K562 (cell line): ENCODE measurements around the gene CNOT6. TPM values are rescaled to one million over a fixed set of nuclear protein-coding genes. Genes with fewer than 3 reads are reported as not detected.

ENCODE experiments used
- ATF1 ChIP-seq, 2 experiments: fragments of 450-650 bp in 1 of 2; IDR thresholded peaks; 2 replicates each; pipeline ENCODE4 v1.6.1; 2016; ENCODE audit warnings: missing compliant biosample characterization in 1 of 2, missing genetic modification characterization in 1 of 2
- BHLHE40 ChIP-seq: IDR thresholded peaks from 2 replicates; pipeline ENCODE4 v1.6.1; 2011; ENCODE audit warnings: low read length, improper control_type of control experiment
- CC2D1A ChIP-seq: fragments of 450-650 bp; IDR thresholded peaks from 2 replicates; pipeline ENCODE4 v1.6.1; 2017; ENCODE audit warnings: mild to moderate bottlenecking
- EWSR1 ChIP-seq: fragments of 450-650 bp; IDR thresholded peaks from 2 replicates; pipeline ENCODE4 v1.6.1; 2018; ENCODE audit warnings: borderline replicate concordance, mild to moderate bottlenecking, low read depth, moderate library complexity; ENCODE audit not compliant: partially characterized antibody
- HMG20B ChIP-seq: fragments of 250-450 bp; sonication (Bioruptor Pico); IDR thresholded peaks from 2 replicates; pipeline ENCODE4 v1.5.0; 2021; ENCODE audit warnings: mild to moderate bottlenecking
- HNRNPK ChIP-seq: fragments of 200-400 bp; formaldehyde crosslinking; IDR thresholded peaks from one replicate; pipeline ENCODE4 v1.6.1; 2018; ENCODE audit warnings: mild to moderate bottlenecking, low read depth, low read length; ENCODE audit not compliant: poor library complexity, severe bottlenecking
- KAT7 ChIP-seq: sonication (generic); formaldehyde crosslinking; IDR thresholded peaks from 2 replicates; pipeline ENCODE4 v1.8.0; 2022; ENCODE audit warnings: missing genetic modification reagents, mild to moderate bottlenecking, borderline replicate concordance
- L3MBTL2 ChIP-seq: fragments of 450-650 bp; IDR thresholded peaks from 2 replicates; pipeline ENCODE4 v1.6.1; 2016; ENCODE audit warnings: mild to moderate bottlenecking, moderate library complexity
- MIER1 ChIP-seq: fragments of 450-650 bp; IDR thresholded peaks from 2 replicates; pipeline ENCODE4 v1.6.1; 2016; ENCODE audit warnings: antibody characterized with exemption, mild to moderate bottlenecking, low read depth
- PHF21A ChIP-seq: fragments of 450-650 bp; IDR thresholded peaks from 2 replicates; pipeline ENCODE4 v1.6.1; 2017; ENCODE audit warnings: low read depth, borderline replicate concordance
- RNF2 ChIP-seq: sonication (generic); IDR thresholded peaks from 2 replicates; pipeline ENCODE4 v1.6.1; 2016
- SREBF1 ChIP-seq: fragments of 150-350 bp; IDR thresholded peaks from 2 replicates; pipeline ENCODE4 v1.6.1; 2014; ENCODE audit warnings: antibody characterized with exemption, low read depth, low read length, borderline replicate concordance
- TEAD4 ChIP-seq, 2 experiments: sonication (generic) in 1 of 2; formaldehyde crosslinking in 1 of 2; IDR thresholded peaks; 2 replicates each; pipeline versions ENCODE4 v1.6.1 to v1.8.0; 2012 to 2022; ENCODE audit warnings: borderline replicate concordance in 1 of 2, inconsistent platforms in 1 of 2, low read length in 1 of 2, mild to moderate bottlenecking in 1 of 2, missing genetic modification reagents in 1 of 2
- WHSC1 ChIP-seq: IDR thresholded peaks from one replicate; pipeline ENCODE4 v1.6.1; 2012; ENCODE audit warnings: low read length, control low read depth, inconsistent platforms
- ZNF41 ChIP-seq: fragments of 250-450 bp; sonication (Bioruptor Pico); conservative IDR thresholded peaks from 2 replicates; pipeline ENCODE4 v1.4.0; 2020; ENCODE audit warnings: mild to moderate bottlenecking
- ZNF444 ChIP-seq: fragments of 250-450 bp; sonication (Bioruptor Pico); IDR thresholded peaks from 2 replicates; pipeline ENCODE4 v1.4.0; 2020; ENCODE audit warnings: mild to moderate bottlenecking, moderate library complexity
- ZNF584 ChIP-seq: fragments of 200-800 bp; sonication (Bioruptor generic); IDR thresholded peaks from 2 replicates; pipeline ENCODE4 v1.6.1; 2016; ENCODE audit warnings: low read depth, mild to moderate bottlenecking, missing genetic modification characterization, missing compliant biosample characterization
- ZNF668 ChIP-seq: fragments of 250-450 bp; sonication (Bioruptor Pico); IDR thresholded peaks from 2 replicates; pipeline ENCODE4 v1.8.0; 2022; ENCODE audit warnings: mild to moderate bottlenecking, inconsistent platforms
- ZNF766 ChIP-seq: fragments of 200-800 bp; sonication (Bioruptor generic); conservative IDR thresholded peaks from 2 replicates; pipeline ENCODE4 v1.6.1; 2016; ENCODE audit warnings: missing genetic modification characterization, missing compliant biosample characterization
- polyA plus RNA-seq, 8 experiments: library from polyadenylated mRNA; depleted of rRNA in 4 of 8; stranded (reverse) in 5 of 8; unstranded in 3 of 8; fragments of >200 nt; fragmentation: Nextera tagmentation in 2 of 8; fragmentation: Illumina TruSeq in 1 of 8; extraction: Ambion mirVana in 2 of 8; extraction: Trizol in 1 of 8; gene quantifications; 2 replicates each; pipeline versions ENCODE4 v1.2.1 to v1.2.3, GENCODE V29; 2011 to 2014; ENCODE audit warnings: inconsistent platforms in 1 of 8, missing spikeins in 1 of 8
- total RNA-seq, 7 experiments: library from RNA; depleted of rRNA in 6 of 7; stranded (reverse); fragments of >200 nt in 6 of 7; fragmentation: Illumina TruSeq in 2 of 7; extraction: Trizol in 2 of 7; gene quantifications; 2 replicates each; pipeline versions ENCODE4 v1.2.1 to v1.2.3, GENCODE V29; 2011 to 2021; ENCODE audit warnings: low replicate concordance in 1 of 7
- TF ChIP-seq, protein P1 (sequence below): sonication (generic); formaldehyde crosslinking; IDR thresholded peaks from 2 replicates; pipeline ENCODE4 v1.8.1; 2023; ENCODE audit warnings: mild to moderate bottlenecking, missing genetic modification reagents, moderate library complexity
- TF ChIP-seq, protein P2 (sequence below): sonication (generic); formaldehyde crosslinking; IDR thresholded peaks from 2 replicates; pipeline ENCODE4 v1.9.0; 2022; ENCODE audit warnings: mild to moderate bottlenecking, missing genetic modification reagents
- TF ChIP-seq, protein P3 (sequence below), 2 experiments: fragments of 450-650 bp in 1 of 2; sonication (generic) in 1 of 2; formaldehyde crosslinking in 1 of 2; IDR thresholded peaks in 1 of 2; conservative IDR thresholded peaks in 1 of 2; 2 replicates each; pipeline versions ENCODE4 v1.6.1 to v1.8.1; 2016 to 2023; ENCODE audit warnings: mild to moderate bottlenecking in 2 of 2, moderate library complexity in 2 of 2, inconsistent platforms in 1 of 2, missing genetic modification reagents in 1 of 2
- TF ChIP-seq, protein P4 (sequence below), 2 experiments: fragments of 200-800 bp in 1 of 2; sonication (Bioruptor generic) in 1 of 2; sonication (generic) in 1 of 2; formaldehyde crosslinking in 1 of 2; IDR thresholded peaks in 1 of 2; conservative IDR thresholded peaks in 1 of 2; 2 replicates each; pipeline versions ENCODE4 v1.5.0 to v1.6.1; 2016 to 2020; ENCODE audit warnings: missing compliant biosample characterization in 1 of 2, missing genetic modification characterization in 1 of 2, missing genetic modification reagents in 1 of 2
- TF ChIP-seq, protein P5 (sequence below): sonication (generic); formaldehyde crosslinking; IDR thresholded peaks from 2 replicates; pipeline ENCODE4 v1.8.0; 2023; ENCODE audit warnings: mild to moderate bottlenecking, missing genetic modification reagents

Gene CNOT6
- total and polyA plus RNA-seq, 9 of the 15 experiments (the other 6 are each of a cell fraction or from before 2014, with no cell fraction given): 4.9 to 32.4 (median 14.0) TPM

DNA sequence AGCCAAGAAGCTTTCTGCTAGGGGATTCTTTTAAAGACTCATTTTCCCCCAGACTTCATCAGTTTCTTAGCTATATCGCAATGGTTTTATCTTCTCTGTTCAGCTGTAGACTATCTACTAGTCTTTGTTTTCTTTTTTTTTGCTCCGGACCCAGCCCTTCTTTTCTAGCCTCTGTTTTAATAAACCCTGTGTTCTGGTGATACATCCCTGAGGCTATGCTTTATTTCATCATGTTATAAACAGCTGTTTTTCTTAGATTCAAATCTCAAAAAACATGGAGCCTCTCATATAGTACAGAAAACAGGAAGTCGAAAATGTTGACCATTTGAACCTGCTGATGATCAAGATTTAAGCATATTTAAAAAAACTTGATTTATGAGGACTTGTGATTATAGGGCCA, 59.4 kb downstream of the CNOT6 start (continued):
- TF ChIP-seq BHLHE40 (no peak), HNRNPK (no peak), EWSR1 (no peak), ZNF444 (CRISPR knock-in tag) (no peak), SREBF1 (no peak), WHSC1 (no peak), KAT7 (CRISPR knock-in tag) (no peak), TEAD4 (IDR thresholded peaks at IDR 0.05; ENCODE audit: low read length) (peak; percentile 84), TEAD4 (CRISPR knock-in tag; IDR thresholded peaks at IDR 0.05; ENCODE audit: borderline replicate concordance) (no peak), MIER1 (no peak), ZNF41 (CRISPR knock-in tag) (no peak), ZNF584 (no peak), ZNF668 (CRISPR knock-in tag) (no peak), ZNF766 (CRISPR knock-in tag) (peak; percentile 75), RNF2 (no peak), CC2D1A (no peak; the same call in 1 of the 2 replicates), HMG20B (CRISPR knock-in tag) (no peak), L3MBTL2 (no peak; the same call in 1 of the 2 replicates), ATF1 (CRISPR knock-in tag; IDR thresholded peaks at IDR 0.05) (no peak), ATF1 (tag; IDR thresholded peaks at IDR 0.05) (no peak), PHF21A (no peak)
- TF ChIP-seq, protein P1, sequence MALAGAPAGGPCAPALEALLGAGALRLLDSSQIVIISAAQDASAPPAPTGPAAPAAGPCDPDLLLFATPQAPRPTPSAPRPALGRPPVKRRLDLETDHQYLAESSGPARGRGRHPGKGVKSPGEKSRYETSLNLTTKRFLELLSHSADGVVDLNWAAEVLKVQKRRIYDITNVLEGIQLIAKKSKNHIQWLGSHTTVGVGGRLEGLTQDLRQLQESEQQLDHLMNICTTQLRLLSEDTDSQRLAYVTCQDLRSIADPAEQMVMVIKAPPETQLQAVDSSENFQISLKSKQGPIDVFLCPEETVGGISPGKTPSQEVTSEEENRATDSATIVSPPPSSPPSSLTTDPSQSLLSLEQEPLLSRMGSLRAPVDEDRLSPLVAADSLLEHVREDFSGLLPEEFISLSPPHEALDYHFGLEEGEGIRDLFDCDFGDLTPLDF (CRISPR knock-in tag): no peak
- TF ChIP-seq, protein P2, sequence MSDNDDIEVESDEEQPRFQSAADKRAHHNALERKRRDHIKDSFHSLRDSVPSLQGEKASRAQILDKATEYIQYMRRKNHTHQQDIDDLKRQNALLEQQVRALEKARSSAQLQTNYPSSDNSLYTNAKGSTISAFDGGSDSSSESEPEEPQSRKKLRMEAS (CRISPR knock-in tag): no peak
- TF ChIP-seq, protein P3, sequence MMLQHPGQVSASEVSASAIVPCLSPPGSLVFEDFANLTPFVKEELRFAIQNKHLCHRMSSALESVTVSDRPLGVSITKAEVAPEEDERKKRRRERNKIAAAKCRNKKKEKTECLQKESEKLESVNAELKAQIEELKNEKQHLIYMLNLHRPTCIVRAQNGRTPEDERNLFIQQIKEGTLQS (IDR thresholded peaks at IDR 0.05): peak; percentile 86
- TF ChIP-seq, protein P3 (CRISPR knock-in tag; conservative IDR thresholded peaks at IDR 0.05): no peak
- TF ChIP-seq, protein P4, sequence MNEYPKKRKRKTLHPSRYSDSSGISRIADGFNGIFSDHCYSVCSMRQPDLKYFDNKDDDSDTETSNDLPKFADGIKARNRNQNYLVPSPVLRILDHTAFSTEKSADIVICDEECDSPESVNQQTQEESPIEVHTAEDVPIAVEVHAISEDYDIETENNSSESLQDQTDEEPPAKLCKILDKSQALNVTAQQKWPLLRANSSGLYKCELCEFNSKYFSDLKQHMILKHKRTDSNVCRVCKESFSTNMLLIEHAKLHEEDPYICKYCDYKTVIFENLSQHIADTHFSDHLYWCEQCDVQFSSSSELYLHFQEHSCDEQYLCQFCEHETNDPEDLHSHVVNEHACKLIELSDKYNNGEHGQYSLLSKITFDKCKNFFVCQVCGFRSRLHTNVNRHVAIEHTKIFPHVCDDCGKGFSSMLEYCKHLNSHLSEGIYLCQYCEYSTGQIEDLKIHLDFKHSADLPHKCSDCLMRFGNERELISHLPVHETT (CRISPR knock-in tag; conservative IDR thresholded peaks at IDR 0.05 in 1 of 2, IDR thresholded peaks at IDR 0.05 in 1 of 2): peak in 1 of 2 experiments; percentile 51; a peak in 1 of 4 replicates
- TF ChIP-seq, protein P5, sequence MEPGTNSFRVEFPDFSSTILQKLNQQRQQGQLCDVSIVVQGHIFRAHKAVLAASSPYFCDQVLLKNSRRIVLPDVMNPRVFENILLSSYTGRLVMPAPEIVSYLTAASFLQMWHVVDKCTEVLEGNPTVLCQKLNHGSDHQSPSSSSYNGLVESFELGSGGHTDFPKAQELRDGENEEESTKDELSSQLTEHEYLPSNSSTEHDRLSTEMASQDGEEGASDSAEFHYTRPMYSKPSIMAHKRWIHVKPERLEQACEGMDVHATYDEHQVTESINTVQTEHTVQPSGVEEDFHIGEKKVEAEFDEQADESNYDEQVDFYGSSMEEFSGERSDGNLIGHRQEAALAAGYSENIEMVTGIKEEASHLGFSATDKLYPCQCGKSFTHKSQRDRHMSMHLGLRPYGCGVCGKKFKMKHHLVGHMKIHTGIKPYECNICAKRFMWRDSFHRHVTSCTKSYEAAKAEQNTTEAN (CRISPR knock-in tag): no peak
